Measurements from ENCODE around the gene OOSP4A. TPM values are rescaled to one million over a fixed set of nuclear protein-coding genes. Genes with fewer than 3 reads are reported as not detected.

Gene OOSP4A
- total and polyA plus RNA-seq, 7 donors, result not detected

DNA sequence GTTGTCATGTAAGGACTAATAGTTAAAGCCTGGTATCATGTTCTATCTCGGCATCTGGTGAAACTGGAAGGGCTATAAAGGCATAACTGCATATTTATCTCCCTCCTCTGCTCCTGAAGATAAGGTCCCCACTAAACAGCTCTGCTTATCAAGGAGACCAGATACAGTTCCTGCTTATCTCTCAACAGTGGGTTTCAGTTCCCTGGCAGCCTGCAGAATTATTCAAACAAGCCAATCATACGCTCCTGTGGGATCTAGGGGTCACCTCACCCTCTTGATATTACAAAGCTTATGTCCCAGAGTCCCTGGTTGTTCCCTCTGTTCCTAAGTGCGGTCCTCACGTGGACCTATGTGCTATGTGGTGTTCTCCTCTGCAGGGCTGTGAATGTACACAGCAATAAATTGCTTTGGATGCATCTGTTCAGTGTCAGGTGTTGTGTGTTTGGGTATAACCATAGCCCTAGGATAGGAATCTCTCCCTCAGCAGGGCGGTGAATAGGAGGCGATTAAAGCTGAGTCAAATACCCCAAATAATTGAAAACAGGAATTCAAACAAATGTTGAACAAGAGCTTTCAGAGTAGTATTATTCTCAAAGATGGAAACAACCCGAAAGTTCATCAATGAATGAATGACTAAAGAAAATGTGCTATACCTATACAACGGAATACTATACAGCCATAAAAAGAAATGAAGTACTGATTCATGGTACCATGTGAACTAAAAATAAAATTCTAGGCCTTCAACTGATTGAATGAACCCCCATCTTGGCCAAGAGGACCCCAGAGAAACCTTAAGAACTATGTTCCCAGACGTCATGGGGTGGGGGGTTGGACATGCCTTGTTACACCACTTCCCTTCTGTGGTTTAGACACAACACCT, 3.1 kb upstream of the OOSP4A start:
- DNase-seq, result no peak
- H3K27ac ChIP-seq, result no peak overlapping the region
- no peak for ATAC-seq

DNA sequence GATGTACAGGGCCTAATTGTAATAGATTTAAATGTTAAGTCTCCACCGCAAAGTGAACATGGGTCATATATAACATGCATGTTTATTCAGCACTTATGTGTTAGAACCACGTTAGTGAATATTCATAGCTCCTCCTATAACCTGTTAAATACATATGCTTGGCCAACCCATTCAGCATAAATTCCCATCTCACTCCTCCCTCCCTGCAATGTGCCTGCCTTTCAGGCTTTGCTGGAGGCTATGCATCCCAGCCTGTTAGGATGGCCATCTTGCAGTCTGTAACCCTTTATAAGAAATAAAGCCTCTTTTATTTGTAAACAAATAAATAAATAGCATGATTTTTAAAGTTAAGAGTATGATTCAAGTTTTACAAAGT, 1.7 kb upstream of the OOSP4A start:
- H3K4me3 ChIP-seq, result no peak overlapping the region
- H3K9me3 ChIP-seq, result no peaks in the 10 kb centered on the region
- intact Hi-C loops (cut with DNase I), result no loop called here
- DNase-seq (no peak), ATAC-seq (no peak)
- no peaks in the 10 kb centered on the region for H3K36me3 ChIP-seq (ENCODE audit: insufficient read depth in 1 of 2, low read depth in 1 of 2)
- TF ChIP-seq, protein P1, sequence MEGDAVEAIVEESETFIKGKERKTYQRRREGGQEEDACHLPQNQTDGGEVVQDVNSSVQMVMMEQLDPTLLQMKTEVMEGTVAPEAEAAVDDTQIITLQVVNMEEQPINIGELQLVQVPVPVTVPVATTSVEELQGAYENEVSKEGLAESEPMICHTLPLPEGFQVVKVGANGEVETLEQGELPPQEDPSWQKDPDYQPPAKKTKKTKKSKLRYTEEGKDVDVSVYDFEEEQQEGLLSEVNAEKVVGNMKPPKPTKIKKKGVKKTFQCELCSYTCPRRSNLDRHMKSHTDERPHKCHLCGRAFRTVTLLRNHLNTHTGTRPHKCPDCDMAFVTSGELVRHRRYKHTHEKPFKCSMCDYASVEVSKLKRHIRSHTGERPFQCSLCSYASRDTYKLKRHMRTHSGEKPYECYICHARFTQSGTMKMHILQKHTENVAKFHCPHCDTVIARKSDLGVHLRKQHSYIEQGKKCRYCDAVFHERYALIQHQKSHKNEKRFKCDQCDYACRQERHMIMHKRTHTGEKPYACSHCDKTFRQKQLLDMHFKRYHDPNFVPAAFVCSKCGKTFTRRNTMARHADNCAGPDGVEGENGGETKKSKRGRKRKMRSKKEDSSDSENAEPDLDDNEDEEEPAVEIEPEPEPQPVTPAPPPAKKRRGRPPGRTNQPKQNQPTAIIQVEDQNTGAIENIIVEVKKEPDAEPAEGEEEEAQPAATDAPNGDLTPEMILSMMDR (IDR thresholded peaks at IDR 0.05), result no peak
- H3K27ac ChIP-seq, result no peak overlapping the region
- H3K4me1 ChIP-seq, result no peaks in the 10 kb centered on the region
- H3K27me3 ChIP-seq (ENCODE audit: insufficient read depth in 3 of 3, low read length in 2 of 3), result no peaks in the 10 kb centered on the region
- 73 to 86% (median 86%) methylated on average over 2 of the region's 2 CpGs for WGBS, 3 donors

More for the DNA sequence above, 3.1 kb upstream of the OOSP4A start:
- intact Hi-C loops (cut with DNase I), result no loop called here
- Histone ChIP-seq H3K4me3 (no peak overlapping the region), H3K9me3 (no peaks in the 10 kb centered on the region), H3K4me1 (no peaks in the 10 kb centered on the region), H3K36me3 (ENCODE audit: insufficient read depth in 1 of 2, low read depth in 1 of 2) (no peaks in the 10 kb centered on the region), H3K27me3 (ENCODE audit: insufficient read depth in 3 of 3, low read length in 2 of 3) (no peaks in the 10 kb centered on the region)
- 77 to 81% (median 77%) methylated on average over 9 of the region's 9 CpGs for WGBS, 3 donors
- TF ChIP-seq, protein P1 (IDR thresholded peaks at IDR 0.05), result no peak

DNA sequence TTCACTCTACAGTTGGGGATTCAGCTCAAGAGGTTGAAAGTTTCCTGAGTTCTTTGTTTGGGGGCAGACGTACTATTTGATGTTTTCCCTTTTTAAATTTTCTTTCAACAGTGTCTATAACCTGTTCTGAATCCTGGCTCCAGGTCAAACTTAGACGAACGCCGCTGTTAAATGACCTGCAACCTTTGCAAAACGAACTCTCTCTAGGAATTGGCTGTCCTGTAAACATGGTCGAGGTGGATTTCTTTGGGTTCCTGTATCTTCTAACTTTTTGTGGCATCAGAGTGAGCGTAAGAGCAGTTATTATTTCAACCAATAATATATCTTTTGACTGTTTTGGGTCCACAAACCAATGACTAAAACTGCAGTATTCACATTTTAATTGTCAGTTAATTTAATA, 1.6 kb downstream of the OOSP4A start:
- WGBS, 3 donors, result 69 to 75% (median 70%) methylated on average over 7 of the region's 7 CpGs

DNA sequence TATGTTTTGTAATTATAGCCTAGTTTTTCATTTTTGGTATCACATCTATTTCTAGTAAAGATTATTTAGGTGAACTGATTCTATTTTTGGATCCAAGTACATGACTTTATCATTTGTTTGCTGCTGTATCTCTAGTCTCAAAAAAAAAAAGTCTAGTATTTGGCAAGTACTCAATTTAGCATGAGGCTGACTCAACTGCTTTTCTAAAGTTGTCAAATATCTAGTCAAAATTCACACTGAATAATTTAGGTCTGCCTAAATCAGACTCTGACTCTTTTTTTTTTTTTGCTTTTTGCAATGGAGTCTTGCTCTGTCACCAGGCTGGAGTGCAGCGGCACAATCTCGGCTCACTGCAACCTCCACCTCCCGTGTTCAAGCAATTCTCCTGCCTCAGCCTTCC, 2.4 kb downstream of the OOSP4A start:
- WGBS, 3 donors, result 89 to 97% (median 92%) methylated on average over 3 of the region's 3 CpGs
- H3K4me1 ChIP-seq, result no peaks in the 10 kb centered on the region
- H3K36me3 ChIP-seq (ENCODE audit: insufficient read depth in 1 of 2, low read depth in 1 of 2), result no peaks in the 10 kb centered on the region
- TF ChIP-seq, protein P1 (IDR thresholded peaks at IDR 0.05), result no peak
- H3K9me3 ChIP-seq, result no peaks in the 10 kb centered on the region
- DNase-seq (no peak), ATAC-seq (no peak)
- intact Hi-C loops (cut with DNase I), result no loop called here
- no peaks in the 10 kb centered on the region for H3K27me3 ChIP-seq (ENCODE audit: insufficient read depth in 3 of 3, low read length in 2 of 3)
- no peak overlapping the region for H3K27ac ChIP-seq
- no peak overlapping the region for H3K4me3 ChIP-seq

More for the DNA sequence above, 1.6 kb downstream of the OOSP4A start:
- intact Hi-C loops (cut with DNase I), result no loop called here
- ATAC-seq (no peak), DNase-seq (no peak)
- no peaks in the 10 kb centered on the region for H3K4me1 ChIP-seq
- H3K27me3 ChIP-seq (ENCODE audit: insufficient read depth in 3 of 3, low read length in 2 of 3), result no peaks in the 10 kb centered on the region
- TF ChIP-seq, protein P1 (IDR thresholded peaks at IDR 0.05), result no peak
- no peak overlapping the region for H3K4me3 ChIP-seq
- H3K9me3 ChIP-seq, result no peaks in the 10 kb centered on the region
- H3K27ac ChIP-seq, result no peak overlapping the region
- no peaks in the 10 kb centered on the region for H3K36me3 ChIP-seq (ENCODE audit: insufficient read depth in 1 of 2, low read depth in 1 of 2)
